Endothelial cell of umbilical vein (primary cell): Measurements from ENCODE around the gene KCNK2.

ENCODE experiments used
- MYC ChIP-seq: IDR thresholded peaks from one replicate; pipeline ENCODE4 v1.6.1; 2011; ENCODE audit warnings: mild to moderate bottlenecking, low read depth, low read length
- POLR2A ChIP-seq: IDR thresholded peaks from 2 replicates; pipeline ENCODE4 v1.6.1; 2012; ENCODE audit warnings: low read depth, mild to moderate bottlenecking, control low read depth, low read length
- TF ChIP-seq, protein P1 (sequence below), 2 donors: IDR thresholded peaks; 1 replicate in 1 of 2; 2 replicates in 1 of 2; pipeline ENCODE4 v1.5.1; 2011; ENCODE audit warnings: low read length in 2 of 2, mild to moderate bottlenecking in 2 of 2, moderate library complexity in 2 of 2, control low read depth in 1 of 2, inconsistent platforms in 1 of 2, low read depth in 1 of 2; ENCODE audit not compliant: insufficient read depth in 1 of 2; ENCODE audit errors: extremely low read depth in 1 of 2

DNA sequence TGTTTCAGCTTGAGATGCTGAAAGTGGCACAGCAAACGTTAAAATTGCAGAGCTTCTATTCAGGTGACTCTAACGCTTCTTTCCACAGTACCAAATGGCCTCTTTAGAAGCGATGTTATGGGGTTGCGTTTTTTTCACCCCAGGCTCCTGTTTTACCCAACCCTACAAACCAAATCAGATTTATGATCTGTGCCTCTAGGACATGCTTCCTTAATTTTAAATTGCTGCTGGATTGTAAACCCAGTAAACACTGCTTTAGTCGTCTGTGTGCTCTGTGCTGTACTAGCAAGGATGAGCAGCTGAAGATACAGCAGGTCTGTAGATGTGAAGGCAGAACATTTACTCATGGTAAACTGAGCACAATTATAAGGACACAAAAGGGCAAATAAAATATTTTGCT, 13.0 kb downstream of the KCNK2 start:
- TF ChIP-seq MYC (no peak), POLR2A (no peak)
- TF ChIP-seq, protein P1, sequence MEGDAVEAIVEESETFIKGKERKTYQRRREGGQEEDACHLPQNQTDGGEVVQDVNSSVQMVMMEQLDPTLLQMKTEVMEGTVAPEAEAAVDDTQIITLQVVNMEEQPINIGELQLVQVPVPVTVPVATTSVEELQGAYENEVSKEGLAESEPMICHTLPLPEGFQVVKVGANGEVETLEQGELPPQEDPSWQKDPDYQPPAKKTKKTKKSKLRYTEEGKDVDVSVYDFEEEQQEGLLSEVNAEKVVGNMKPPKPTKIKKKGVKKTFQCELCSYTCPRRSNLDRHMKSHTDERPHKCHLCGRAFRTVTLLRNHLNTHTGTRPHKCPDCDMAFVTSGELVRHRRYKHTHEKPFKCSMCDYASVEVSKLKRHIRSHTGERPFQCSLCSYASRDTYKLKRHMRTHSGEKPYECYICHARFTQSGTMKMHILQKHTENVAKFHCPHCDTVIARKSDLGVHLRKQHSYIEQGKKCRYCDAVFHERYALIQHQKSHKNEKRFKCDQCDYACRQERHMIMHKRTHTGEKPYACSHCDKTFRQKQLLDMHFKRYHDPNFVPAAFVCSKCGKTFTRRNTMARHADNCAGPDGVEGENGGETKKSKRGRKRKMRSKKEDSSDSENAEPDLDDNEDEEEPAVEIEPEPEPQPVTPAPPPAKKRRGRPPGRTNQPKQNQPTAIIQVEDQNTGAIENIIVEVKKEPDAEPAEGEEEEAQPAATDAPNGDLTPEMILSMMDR (IDR thresholded peaks at IDR 0.05; ENCODE audit: extremely low read depth in 1 of 2, insufficient read depth in 1 of 2, low read depth in 1 of 2, low read length in 2 of 2), result no peak
